Osteocyte (in vitro differentiated cells): ENCODE data around the gene TCP11. TPM values are rescaled to one million over a fixed set of nuclear protein-coding genes. Genes with fewer than 3 reads are reported as not detected.

ENCODE experiments used
- DNase-seq: peaks from one replicate; pipeline ENCODE4 v3.0.0; 2021; ENCODE audit warnings: mixed read lengths; ENCODE audit not compliant: unreplicated experiment; ENCODE audit errors: extremely low spot score
- H3K27ac Mint-ChIP-seq: one replicate; pipeline ENCODE4 v1.8.0; 2021; ENCODE audit warnings: mild to moderate bottlenecking, mixed read lengths; ENCODE audit not compliant: unreplicated experiment
- H3K27me3 Mint-ChIP-seq: one replicate; pipeline ENCODE4 v1.8.0; 2021; ENCODE audit warnings: mixed read lengths; ENCODE audit not compliant: unreplicated experiment
- H3K36me3 Mint-ChIP-seq: one replicate; pipeline ENCODE4 v1.8.0; 2021; ENCODE audit warnings: mixed read lengths; ENCODE audit not compliant: unreplicated experiment
- H3K4me1 Mint-ChIP-seq: one replicate; pipeline ENCODE4 v1.8.0; 2021; ENCODE audit warnings: mixed read lengths; ENCODE audit not compliant: unreplicated experiment
- H3K4me3 Mint-ChIP-seq: one replicate; pipeline ENCODE4 v1.8.0; 2021; ENCODE audit warnings: mild to moderate bottlenecking, moderate library complexity, mixed read lengths; ENCODE audit not compliant: unreplicated experiment
- H3K9me3 Mint-ChIP-seq: one replicate; pipeline ENCODE4 v1.8.0; 2021; ENCODE audit warnings: mixed read lengths; ENCODE audit not compliant: unreplicated experiment
- total RNA-seq: library from RNA; stranded (reverse); gene quantifications from 2 replicates; pipeline ENCODE4 v1.2.1, GENCODE V29; 2021
- TF ChIP-seq, protein P1 (sequence below): fragments of 200-600 bp; sonication (generic); IDR thresholded peaks from 2 replicates; pipeline ENCODE4 v1.5.0; 2021; ENCODE audit warnings: antibody characterized with exemption, mild to moderate bottlenecking, moderate library complexity

TCP11 gene
- total RNA-seq, 1 donor from 2014 or later: 0.43 TPM

DNA sequence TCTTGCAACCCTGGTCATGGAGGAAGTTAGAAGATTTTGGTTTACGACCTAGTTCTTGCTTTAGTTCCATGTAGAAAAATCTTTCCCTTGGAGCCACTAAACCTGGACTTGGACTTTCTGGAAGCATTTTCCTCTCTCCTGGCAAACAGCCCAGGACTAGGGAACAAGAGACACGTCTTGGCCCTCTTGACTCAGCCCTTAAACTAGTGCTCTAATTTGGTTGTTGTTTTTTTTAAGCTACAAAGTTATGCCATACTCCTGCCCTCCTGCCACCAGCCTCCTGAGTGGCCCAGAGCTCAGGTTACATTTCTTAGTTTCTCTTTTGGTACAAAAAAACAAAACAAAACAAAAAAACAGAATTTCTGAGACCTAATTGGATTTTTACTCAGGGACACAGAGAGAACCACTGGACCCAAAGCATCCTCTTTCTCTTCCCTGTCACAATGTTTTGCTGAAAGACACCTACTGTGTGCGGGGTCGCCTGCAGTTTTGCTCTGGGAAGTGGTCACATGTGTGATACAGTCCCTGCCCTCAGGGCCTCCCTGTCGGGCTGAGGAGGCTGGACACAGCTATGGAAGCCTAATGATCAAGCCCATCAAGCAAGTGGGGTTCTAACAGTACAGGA, 40.3 kb upstream of the TCP11 start:
- Mint-ChIP-seq H3K27me3 (no peaks in the 10 kb centered on the region), H3K4me3 (peak overlapping the region; percentile 4), H3K4me1 (peaks cover 75% of the 10 kb centered on the region), H3K9me3 (no peaks in the 10 kb centered on the region), H3K27ac (peak overlapping the region; percentile 90), H3K36me3 (no peaks in the 10 kb centered on the region)
- TF ChIP-seq, protein P1, sequence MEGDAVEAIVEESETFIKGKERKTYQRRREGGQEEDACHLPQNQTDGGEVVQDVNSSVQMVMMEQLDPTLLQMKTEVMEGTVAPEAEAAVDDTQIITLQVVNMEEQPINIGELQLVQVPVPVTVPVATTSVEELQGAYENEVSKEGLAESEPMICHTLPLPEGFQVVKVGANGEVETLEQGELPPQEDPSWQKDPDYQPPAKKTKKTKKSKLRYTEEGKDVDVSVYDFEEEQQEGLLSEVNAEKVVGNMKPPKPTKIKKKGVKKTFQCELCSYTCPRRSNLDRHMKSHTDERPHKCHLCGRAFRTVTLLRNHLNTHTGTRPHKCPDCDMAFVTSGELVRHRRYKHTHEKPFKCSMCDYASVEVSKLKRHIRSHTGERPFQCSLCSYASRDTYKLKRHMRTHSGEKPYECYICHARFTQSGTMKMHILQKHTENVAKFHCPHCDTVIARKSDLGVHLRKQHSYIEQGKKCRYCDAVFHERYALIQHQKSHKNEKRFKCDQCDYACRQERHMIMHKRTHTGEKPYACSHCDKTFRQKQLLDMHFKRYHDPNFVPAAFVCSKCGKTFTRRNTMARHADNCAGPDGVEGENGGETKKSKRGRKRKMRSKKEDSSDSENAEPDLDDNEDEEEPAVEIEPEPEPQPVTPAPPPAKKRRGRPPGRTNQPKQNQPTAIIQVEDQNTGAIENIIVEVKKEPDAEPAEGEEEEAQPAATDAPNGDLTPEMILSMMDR: no peak
- DNase-seq: no peak

DNA sequence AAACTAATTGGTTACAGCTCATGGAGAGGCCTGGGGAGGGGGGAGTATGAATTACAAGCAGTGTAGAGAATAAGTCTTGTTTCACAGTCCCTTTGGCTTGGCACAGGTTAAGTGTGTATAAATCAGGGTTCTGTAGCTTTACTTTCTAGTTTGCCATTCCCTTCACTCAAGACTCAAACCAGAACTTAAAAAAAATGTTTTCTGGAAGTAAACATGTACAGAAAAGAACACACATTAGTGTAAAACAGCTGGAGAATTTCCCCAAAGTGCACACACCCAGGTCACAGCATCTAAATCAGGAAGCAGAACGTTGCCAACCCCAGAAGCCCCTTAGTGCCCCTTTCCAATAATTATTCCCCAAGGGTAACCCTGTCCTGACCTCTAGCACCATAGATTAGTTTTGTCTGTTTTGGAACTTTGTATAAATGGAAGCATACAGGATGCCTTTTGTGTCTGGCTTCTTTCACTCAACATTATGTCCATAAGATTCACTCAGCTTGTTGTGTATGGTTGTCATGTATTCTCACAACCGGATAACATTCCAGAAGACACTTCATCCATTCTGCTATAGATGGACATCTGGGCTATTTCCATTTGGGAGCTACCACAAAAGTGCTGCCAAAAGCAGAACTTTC, 38.9 kb upstream of the TCP11 start:
- Mint-ChIP-seq H3K36me3 (no peaks in the 10 kb centered on the region), H3K27ac (peak overlapping the region; percentile 69), H3K4me3 (no peak overlapping the region), H3K9me3 (no peaks in the 10 kb centered on the region), H3K4me1 (peaks cover 62% of the 10 kb centered on the region), H3K27me3 (no peaks in the 10 kb centered on the region)
- TF ChIP-seq, protein P1: no peak
- DNase-seq: no peak

DNA sequence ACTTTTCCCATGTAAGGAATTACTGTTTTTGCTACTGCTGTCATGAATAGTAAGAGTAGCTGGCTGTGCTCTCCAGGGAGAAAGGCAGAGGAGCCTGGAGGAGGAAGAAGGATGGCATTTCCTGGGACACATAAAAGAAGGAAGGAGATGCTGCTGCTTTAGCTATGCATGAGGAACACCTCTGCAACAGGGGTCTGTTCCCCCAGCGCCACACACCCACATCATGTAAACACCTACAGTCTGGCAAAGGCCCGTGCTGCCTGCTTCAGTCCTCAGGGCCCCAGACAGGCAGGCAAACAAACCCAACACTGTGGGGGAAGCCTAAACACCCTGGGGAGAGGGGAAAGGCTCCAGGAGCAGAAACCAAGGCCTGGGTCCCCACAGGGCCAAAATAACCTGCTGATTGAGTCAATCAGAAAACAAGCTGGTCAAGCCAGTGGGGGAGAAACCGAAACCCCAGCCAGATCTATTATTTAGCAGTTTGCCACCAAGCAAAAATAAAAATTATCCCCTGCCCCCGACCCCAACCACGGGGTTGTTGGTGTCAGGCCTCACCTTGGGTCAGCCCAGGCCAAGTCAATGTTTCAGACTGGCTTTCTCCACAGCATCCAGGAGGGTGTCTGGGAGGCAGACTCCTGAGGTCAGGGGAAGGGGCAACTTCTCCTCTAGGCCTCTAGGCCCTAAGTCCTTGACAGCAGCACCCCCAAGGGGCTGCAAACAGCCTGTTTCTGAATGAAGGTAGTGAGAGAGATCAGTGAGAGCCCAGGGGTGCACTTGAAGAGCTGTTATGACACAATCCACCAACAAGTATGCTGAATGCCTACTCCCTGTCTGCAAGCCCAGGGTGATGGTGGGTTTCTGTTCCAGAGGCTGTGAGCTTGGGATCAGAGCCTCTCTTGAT, 38.0 kb upstream of the TCP11 start:
- H3K27me3 Mint-ChIP-seq: no peaks in the 10 kb centered on the region
- no peak for DNase-seq
- TF ChIP-seq, protein P1: no peak
- H3K9me3 Mint-ChIP-seq: no peaks in the 10 kb centered on the region
- H3K27ac Mint-ChIP-seq: peak overlapping the region; percentile 69
- H3K36me3 Mint-ChIP-seq: no peaks in the 10 kb centered on the region
- peaks cover 54% of the 10 kb centered on the region for H3K4me1 Mint-ChIP-seq
- no peak overlapping the region for H3K4me3 Mint-ChIP-seq

DNA sequence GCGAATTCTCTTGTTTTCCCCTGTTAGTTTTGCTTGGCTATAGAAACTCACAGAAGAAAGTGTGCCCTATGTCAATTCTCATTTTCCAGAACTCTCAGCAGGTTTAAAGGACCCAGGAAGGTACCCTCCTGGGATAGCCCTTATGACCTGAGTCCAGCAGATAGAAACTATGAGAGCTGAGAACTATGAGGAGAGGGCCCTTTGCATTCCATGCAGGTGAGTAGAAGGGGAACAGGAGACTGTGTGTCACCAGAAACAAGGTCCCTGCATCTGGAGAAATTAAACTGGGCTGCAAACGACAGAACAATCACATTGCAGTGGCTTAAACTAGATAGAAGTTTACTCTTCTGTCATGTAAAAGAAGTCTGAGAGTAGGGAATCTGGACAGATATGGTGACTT, 36.9 kb upstream of the TCP11 start:
- DNase-seq: no peak
- Mint-ChIP-seq H3K9me3 (no peaks in the 10 kb centered on the region), H3K36me3 (no peaks in the 10 kb centered on the region), H3K4me1 (peaks cover 55% of the 10 kb centered on the region), H3K27me3 (no peaks in the 10 kb centered on the region), H3K4me3 (no peak overlapping the region), H3K27ac (no peak overlapping the region)
- TF ChIP-seq, protein P1: no peak

DNA sequence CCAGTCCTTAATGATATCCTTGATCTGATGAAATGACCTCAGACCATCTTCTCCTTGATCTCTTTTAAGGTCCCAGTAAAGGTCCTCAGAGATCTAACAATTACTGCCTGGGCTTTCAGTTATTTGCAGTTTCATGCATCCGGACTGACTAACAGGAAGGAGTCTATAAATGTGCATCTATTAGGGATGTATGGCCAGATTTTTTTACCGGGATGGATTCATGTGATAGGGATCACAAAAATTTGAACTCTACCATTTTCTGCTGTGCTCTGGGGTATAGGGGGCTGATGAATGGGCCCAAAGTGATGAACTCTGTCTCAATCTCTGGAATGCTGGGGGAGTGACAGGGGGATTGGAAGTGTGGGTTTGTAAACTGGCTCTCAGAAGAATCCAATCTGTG, 36.5 kb upstream of the TCP11 start:
- H3K36me3 Mint-ChIP-seq: no peaks in the 10 kb centered on the region
- no peak for DNase-seq
- no peak overlapping the region for H3K4me3 Mint-ChIP-seq
- TF ChIP-seq, protein P1: no peak
- H3K4me1 Mint-ChIP-seq: peaks cover 57% of the 10 kb centered on the region
- no peak overlapping the region for H3K27ac Mint-ChIP-seq
- H3K27me3 Mint-ChIP-seq: no peaks in the 10 kb centered on the region
- H3K9me3 Mint-ChIP-seq: no peaks in the 10 kb centered on the region
